Measurements from ENCODE around the gene PRRT1. TPM values are rescaled to one million over a fixed set of nuclear protein-coding genes. Genes with fewer than 3 reads are reported as not detected.

Gene PRRT1
- total RNA-seq, 2 experiments from 2014 or later: 0.47 to 2.4 TPM

DNA sequence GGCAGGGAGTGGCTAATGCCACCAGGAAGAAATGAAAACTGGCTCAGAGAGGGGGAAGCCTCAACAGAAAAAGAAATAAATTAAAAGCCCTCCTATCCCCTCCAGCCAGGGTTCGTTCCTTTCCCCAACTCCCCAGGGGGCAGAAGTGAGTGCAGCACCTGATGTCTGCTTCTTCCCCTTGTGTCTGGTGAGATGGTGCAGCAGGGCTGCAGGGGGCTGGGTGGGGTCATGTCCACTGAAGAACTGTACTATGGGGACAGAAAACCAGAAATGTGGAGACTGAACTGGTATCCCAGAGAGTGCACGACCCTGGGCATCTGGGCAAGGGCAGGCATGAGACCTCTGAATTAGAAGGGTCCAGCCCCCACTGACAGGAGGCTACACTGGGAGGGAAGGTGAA lies 16.6 kb upstream of the PRRT1 start:
- peak; percentile 38 for DNase-seq (ENCODE audit: low spot score)
- TF ChIP-seq, protein P1, sequence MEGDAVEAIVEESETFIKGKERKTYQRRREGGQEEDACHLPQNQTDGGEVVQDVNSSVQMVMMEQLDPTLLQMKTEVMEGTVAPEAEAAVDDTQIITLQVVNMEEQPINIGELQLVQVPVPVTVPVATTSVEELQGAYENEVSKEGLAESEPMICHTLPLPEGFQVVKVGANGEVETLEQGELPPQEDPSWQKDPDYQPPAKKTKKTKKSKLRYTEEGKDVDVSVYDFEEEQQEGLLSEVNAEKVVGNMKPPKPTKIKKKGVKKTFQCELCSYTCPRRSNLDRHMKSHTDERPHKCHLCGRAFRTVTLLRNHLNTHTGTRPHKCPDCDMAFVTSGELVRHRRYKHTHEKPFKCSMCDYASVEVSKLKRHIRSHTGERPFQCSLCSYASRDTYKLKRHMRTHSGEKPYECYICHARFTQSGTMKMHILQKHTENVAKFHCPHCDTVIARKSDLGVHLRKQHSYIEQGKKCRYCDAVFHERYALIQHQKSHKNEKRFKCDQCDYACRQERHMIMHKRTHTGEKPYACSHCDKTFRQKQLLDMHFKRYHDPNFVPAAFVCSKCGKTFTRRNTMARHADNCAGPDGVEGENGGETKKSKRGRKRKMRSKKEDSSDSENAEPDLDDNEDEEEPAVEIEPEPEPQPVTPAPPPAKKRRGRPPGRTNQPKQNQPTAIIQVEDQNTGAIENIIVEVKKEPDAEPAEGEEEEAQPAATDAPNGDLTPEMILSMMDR (conservative IDR thresholded peaks at IDR 0.05; ENCODE audit: low read length): peak; percentile 33; the same call in 1 of the 2 replicates
- no peak for TF ChIP-seq EZH2phosphoT487 (IDR thresholded peaks at IDR 0.05; ENCODE audit: borderline replicate concordance, low read depth, low read length)
- Histone ChIP-seq H3K4me1 (ENCODE audit: insufficient read depth, low read length, poor library complexity, severe bottlenecking) (peaks cover 17% of the 10 kb centered on the region), H3K9me3 (ENCODE audit: low read length) (no peaks in the 10 kb centered on the region), H3K9me2 (ENCODE audit: insufficient read depth, low read length) (no peaks in the 10 kb centered on the region), H3K4me2 (ENCODE audit: low read length) (peak overlapping the region; percentile 18; the same call in 1 of the 2 replicates), H3K4me3 (ENCODE audit: low read depth, low read length, poor library complexity, severe bottlenecking) (no peak overlapping the region), H2AFZ (ENCODE audit: low read length) (no peak overlapping the region), H3K27ac (ENCODE audit: low read depth, low read length, poor library complexity, severe bottlenecking) (peak overlapping the region; percentile 28), H4K20me1 (ENCODE audit: insufficient read depth, low read length) (no peaks in the 10 kb centered on the region), H3K36me3 (ENCODE audit: insufficient read depth, low read length) (peaks cover 45% of the 10 kb centered on the region), H3K79me2 (ENCODE audit: insufficient read depth, low read depth, low read length) (no peaks in the 10 kb centered on the region)
- intact Hi-C loops (cut with micrococcal nuclease; ENCODE audit: unreplicated experiment): no loop called here
- ChIA-PET CTCF (ENCODE audit: unreplicated experiment) (no interaction called here), POLR2A (no interaction called here)
- TSS peak; percentile 78 for BruUV-seq (replicated peaks)

DNA sequence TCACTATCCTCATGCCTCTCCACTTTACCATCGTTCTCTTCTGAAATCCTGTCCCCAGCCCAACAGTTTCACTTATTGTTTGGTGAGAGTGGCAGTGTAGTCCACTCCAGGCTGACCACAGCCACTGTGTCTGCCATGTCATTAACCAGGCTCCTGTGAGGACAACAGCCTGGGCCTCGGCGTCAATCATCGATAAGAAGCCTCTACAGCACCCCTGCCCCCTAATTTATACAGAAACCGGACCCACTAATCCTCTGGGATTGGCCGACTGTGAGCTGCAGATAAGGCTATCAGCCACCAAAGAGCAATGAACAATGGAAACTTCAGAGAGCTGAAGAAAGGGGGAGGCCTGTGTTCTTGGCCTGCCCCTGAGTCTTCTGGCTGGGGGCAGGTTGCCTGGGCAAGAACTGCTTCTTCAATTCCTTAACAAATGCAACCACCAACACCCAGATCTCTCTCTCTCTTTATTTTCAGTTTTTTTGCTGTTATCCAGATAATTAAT lies 16.1 kb upstream of the PRRT1 start:
- Histone ChIP-seq H3K4me1 (ENCODE audit: insufficient read depth, low read length, poor library complexity, severe bottlenecking) (peaks cover 11% of the 10 kb centered on the region), H2AFZ (ENCODE audit: low read length) (no peak overlapping the region), H3K79me2 (ENCODE audit: insufficient read depth, low read depth, low read length) (no peaks in the 10 kb centered on the region), H3K4me2 (ENCODE audit: low read length) (peak overlapping the region; percentile 18; the same call in 1 of the 2 replicates), H3K4me3 (ENCODE audit: low read depth, low read length, poor library complexity, severe bottlenecking) (no peak overlapping the region), H3K9me2 (ENCODE audit: insufficient read depth, low read length) (no peaks in the 10 kb centered on the region), H3K27ac (ENCODE audit: low read depth, low read length, poor library complexity, severe bottlenecking) (peak overlapping the region; percentile 28), H3K9me3 (ENCODE audit: low read length) (no peaks in the 10 kb centered on the region), H3K36me3 (ENCODE audit: insufficient read depth, low read length) (peaks cover 51% of the 10 kb centered on the region), H4K20me1 (ENCODE audit: insufficient read depth, low read length) (no peaks in the 10 kb centered on the region)
- no peak for DNase-seq (ENCODE audit: low spot score)
- TF ChIP-seq, protein P1 (conservative IDR thresholded peaks at IDR 0.05; ENCODE audit: low read length): no peak
- ChIA-PET POLR2A (no interaction called here), CTCF (ENCODE audit: unreplicated experiment) (no interaction called here)
- intact Hi-C loops (cut with micrococcal nuclease; ENCODE audit: unreplicated experiment): no loop called here
- TSS peak; percentile 67 for BruUV-seq (replicated peaks)

DNA sequence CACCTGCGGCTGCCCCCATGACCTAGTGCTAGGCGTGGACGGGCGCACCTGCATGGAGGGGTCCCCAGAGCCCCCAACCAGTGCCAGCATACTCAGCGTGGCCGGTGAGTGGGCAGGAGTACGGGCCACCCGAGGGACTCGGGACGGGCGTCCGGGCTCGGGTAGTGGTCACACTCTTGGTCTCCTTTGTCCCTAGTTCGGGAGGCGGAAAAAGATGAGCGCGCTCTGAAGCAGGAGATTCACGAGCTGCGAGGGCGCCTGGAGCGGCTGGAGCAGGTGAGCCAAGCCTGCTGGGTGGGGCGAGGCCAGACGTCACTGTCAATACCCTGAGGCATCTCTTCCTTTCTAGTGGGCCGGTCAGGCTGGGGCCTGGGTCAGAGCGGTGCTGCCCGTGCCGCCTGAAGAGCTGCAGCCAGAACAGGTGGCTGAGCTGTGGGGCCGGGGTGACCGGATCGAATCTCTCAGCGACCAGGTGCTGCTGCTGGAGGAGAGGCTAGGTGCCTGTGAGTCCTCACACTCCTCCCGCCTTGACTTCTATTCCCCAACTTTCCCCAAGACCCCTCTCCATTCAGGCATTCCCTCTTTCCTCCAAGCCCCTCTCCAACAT lies 15.5 kb upstream of the PRRT1 start:
- POLR2A ChIA-PET: no interaction called here
- CTCF ChIA-PET (ENCODE audit: unreplicated experiment): no interaction called here
- no peaks in the 10 kb centered on the region for H3K9me3 ChIP-seq (ENCODE audit: low read length)
- H3K36me3 ChIP-seq (ENCODE audit: insufficient read depth, low read length): peaks cover 56% of the 10 kb centered on the region
- H2AFZ ChIP-seq (ENCODE audit: low read length): no peak overlapping the region
- H3K9me2 ChIP-seq (ENCODE audit: insufficient read depth, low read length): no peaks in the 10 kb centered on the region
- H3K4me3 ChIP-seq (ENCODE audit: low read depth, low read length, poor library complexity, severe bottlenecking): no peak overlapping the region
- peaks cover 10% of the 10 kb centered on the region for H3K4me1 ChIP-seq (ENCODE audit: insufficient read depth, low read length, poor library complexity, severe bottlenecking)
- intact Hi-C loops (cut with micrococcal nuclease; ENCODE audit: unreplicated experiment): no loop called here
- no peak for TF ChIP-seq EZH2phosphoT487 (IDR thresholded peaks at IDR 0.05; ENCODE audit: borderline replicate concordance, low read depth, low read length)
- TF ChIP-seq, protein P1 (conservative IDR thresholded peaks at IDR 0.05; ENCODE audit: low read length): no peak
- no peak for DNase-seq (ENCODE audit: low spot score)
- no peaks in the 10 kb centered on the region for H3K79me2 ChIP-seq (ENCODE audit: insufficient read depth, low read depth, low read length)
- BruUV-seq (replicated peaks): no TSS peak
- no peaks in the 10 kb centered on the region for H4K20me1 ChIP-seq (ENCODE audit: insufficient read depth, low read length)
- H3K27ac ChIP-seq (ENCODE audit: low read depth, low read length, poor library complexity, severe bottlenecking): no peak overlapping the region
- no peak overlapping the region for H3K4me2 ChIP-seq (ENCODE audit: low read length)

Measured in OCI-LY7 (cell line).